SK-N-SH (cell line): ENCODE data around the gene PPP1R12B. TPM values are rescaled to one million over a fixed set of nuclear protein-coding genes. Genes with fewer than 3 reads are reported as not detected.

Experiments used
- CTCF ChIA-PET: fragments of 300-600, 350-600 bp; formaldehyde crosslinking; extraction: SDS; loops from one replicate; lab custom pipeline; 2021; lab: Yijun Ruan, JAX
- POLR2A ChIA-PET: fragments of 350-600 bp; sonication (Branson Sonifier 250); formaldehyde crosslinking; extraction: SDS; loops from one replicate; lab custom pipeline; 2020; ENCODE audit warnings: antibody characterized with exemption, inconsistent platforms; lab: Yijun Ruan, JAX
- DNase-seq: peaks from one replicate; pipeline ENCODE4 v3.0.0; 2012
- H2AFZ ChIP-seq: fragments of 200-600 bp; sonication (generic); 2 replicates; pipeline ENCODE4 v1.8.1; 2016; ENCODE audit warnings: antibody characterized with exemption, mild to moderate bottlenecking, low read depth
- H3F3A ChIP-seq: fragments of 200-600 bp; sonication (generic); replicated peaks from 2 replicates; pipeline ENCODE3; 2016; ENCODE audit warnings: antibody characterized with exemption, mild to moderate bottlenecking; ENCODE audit not compliant: insufficient read depth
- H3K27ac ChIP-seq, 2 experiments: fragments of 200-500 bp in 1 of 2; fragments of 200-600 bp in 1 of 2; sonication (Bioruptor generic) in 1 of 2; sonication (generic), shearing (Covaris generic) in 1 of 2; 2 replicates each; pipeline versions ENCODE4 v1.5.1 to v1.6.1; 2014 to 2016; ENCODE audit warnings: low read depth in 2 of 2, inconsistent platforms in 1 of 2, low read length in 1 of 2, mild to moderate bottlenecking in 1 of 2, mixed read lengths in 1 of 2
- H3K27me3 ChIP-seq: fragments of 200-600 bp; sonication (generic), shearing (Covaris generic); 2 replicates; pipeline ENCODE4 v1.6.1; 2016; ENCODE audit warnings: mixed run types; ENCODE audit not compliant: insufficient read depth
- H3K36me3 ChIP-seq, 2 experiments: fragments of 200-500 bp in 1 of 2; fragments of 200-600 bp in 1 of 2; sonication (Bioruptor generic) in 1 of 2; sonication (generic) in 1 of 2; replicated peaks in 1 of 2; 2 replicates each; pipeline versions ENCODE3 to v1.5.1; 2014 to 2016; ENCODE audit warnings: low read length in 1 of 2, mild to moderate bottlenecking in 1 of 2; ENCODE audit not compliant: insufficient read depth in 2 of 2, control insufficient read depth in 1 of 2
- H3K4me1 ChIP-seq, 2 experiments: fragments of 200-500 bp in 1 of 2; fragments of 200-600 bp in 1 of 2; sonication (Bioruptor generic) in 1 of 2; sonication (generic), shearing (Covaris generic) in 1 of 2; 2 replicates each; pipeline versions ENCODE4 v1.5.1 to v1.6.1; 2014 to 2016; ENCODE audit warnings: low read depth in 1 of 2, low read length in 1 of 2, mixed run types in 1 of 2; ENCODE audit not compliant: insufficient read depth in 2 of 2, control insufficient read depth in 1 of 2
- H3K4me2 ChIP-seq: fragments of 200-600 bp; sonication (generic), shearing (Covaris generic); 2 replicates; pipeline ENCODE4 v1.6.1; 2017; ENCODE audit warnings: mixed run types
- H3K4me3 ChIP-seq, 2 experiments: fragments of 200-500 bp in 1 of 2; fragments of 200-600 bp in 1 of 2; sonication (Bioruptor generic) in 1 of 2; sonication (generic), shearing (Covaris generic) in 1 of 2; 2 replicates each; pipeline versions ENCODE4 v1.5.1 to v1.8.1; 2014 to 2016; ENCODE audit warnings: low read depth in 2 of 2, inconsistent platforms in 1 of 2, low read length in 1 of 2, mild to moderate bottlenecking in 1 of 2, mixed read lengths in 1 of 2, moderate library complexity in 1 of 2
- H3K79me2 ChIP-seq: fragments of 200-600 bp; sonication (generic); 2 replicates; pipeline ENCODE4 v1.8.1; 2017; ENCODE audit warnings: mild to moderate bottlenecking; ENCODE audit not compliant: insufficient read depth
- H3K9ac ChIP-seq: fragments of 200-600 bp; sonication (generic); 2 replicates; pipeline ENCODE4 v1.6.1; 2017; ENCODE audit warnings: mixed run types
- H3K9me2 ChIP-seq: fragments of 200-600 bp; sonication (generic); 2 replicates; pipeline ENCODE4 v1.6.1; 2017; ENCODE audit warnings: mixed run types
- H3K9me3 ChIP-seq: fragments of 200-600 bp; sonication (generic); 2 replicates; pipeline ENCODE4 v1.6.1; 2017; ENCODE audit warnings: mixed run types, mild to moderate bottlenecking, moderate library complexity
- H4K20me1 ChIP-seq: fragments of 200-600 bp; sonication (generic); 2 replicates; pipeline ENCODE4 v1.6.1; 2017; ENCODE audit warnings: mild to moderate bottlenecking, mixed run types; ENCODE audit not compliant: insufficient read depth
- CTCF ChIP-seq: fragments of 200-600 bp; sonication (generic); IDR thresholded peaks from 2 replicates; pipeline ENCODE4 v1.6.1; 2017; ENCODE audit warnings: antibody characterized with exemption, mild to moderate bottlenecking, moderate library complexity
- EP300 ChIP-seq, 2 experiments: IDR thresholded peaks; 2 replicates each; pipeline versions ENCODE4 v1.4.0 to v1.6.1; 2012; ENCODE audit warnings: borderline replicate concordance in 1 of 2, low read depth in 1 of 2, low read length in 1 of 2
- EZH2phosphoT487 ChIP-seq: fragments of 200-600 bp; sonication (generic); IDR thresholded peaks from 2 replicates; pipeline ENCODE4 v1.6.1; 2017; ENCODE audit warnings: low read depth, mixed run types, mild to moderate bottlenecking, antibody characterized with exemption, moderate library complexity, borderline replicate concordance
- FOSL2 ChIP-seq: IDR thresholded peaks from 2 replicates; pipeline ENCODE4 v1.4.0; 2012; ENCODE audit warnings: low read depth, mild to moderate bottlenecking, moderate library complexity, borderline replicate concordance
- FOXJ3 ChIP-seq: sonication (generic); formaldehyde crosslinking; IDR thresholded peaks from 2 replicates; pipeline ENCODE4 v1.5.1; 2020; ENCODE audit warnings: mild to moderate bottlenecking, missing genetic modification reagents
- FOXM1 ChIP-seq: IDR thresholded peaks from 2 replicates; pipeline ENCODE4 v1.4.0; 2012; ENCODE audit warnings: low read depth, mild to moderate bottlenecking
- GABPA ChIP-seq: IDR thresholded peaks from 2 replicates; pipeline ENCODE4 v1.4.0; 2012; ENCODE audit warnings: low read depth, mild to moderate bottlenecking
- GATA2 ChIP-seq: sonication (generic); formaldehyde crosslinking; IDR thresholded peaks from 2 replicates; pipeline ENCODE4 v1.5.0; 2020; ENCODE audit warnings: mild to moderate bottlenecking, missing genetic modification reagents
- IRF3 ChIP-seq: fragments of 150-350 bp; IDR thresholded peaks from 2 replicates; pipeline ENCODE4 v1.6.1; 2016; ENCODE audit warnings: mild to moderate bottlenecking, low read depth, low read length
- JUND ChIP-seq: IDR thresholded peaks from 2 replicates; pipeline ENCODE4 v1.4.0; 2012
- MEF2A ChIP-seq: IDR thresholded peaks from 2 replicates; pipeline ENCODE4 v1.4.0; 2012; ENCODE audit warnings: low read depth, borderline replicate concordance
- MXI1 ChIP-seq: IDR thresholded peaks from 2 replicates; pipeline ENCODE4 v1.6.1; 2012; ENCODE audit warnings: mild to moderate bottlenecking, low read depth, low read length, improper control_type of control experiment
- NFIC ChIP-seq: IDR thresholded peaks from 2 replicates; pipeline ENCODE4 v1.4.0; 2012; ENCODE audit warnings: borderline replicate concordance
- NRF1 ChIP-seq: IDR thresholded peaks from 2 replicates; pipeline ENCODE4 v1.6.1; 2012; ENCODE audit warnings: low read depth, mild to moderate bottlenecking, low read length
- POLR2AphosphoS5 ChIP-seq: IDR thresholded peaks from 2 replicates; pipeline ENCODE4 v1.6.1; 2012; ENCODE audit warnings: low read depth, low read length
- RCOR1 ChIP-seq: fragments of 150-350 bp; IDR thresholded peaks from 2 replicates; pipeline ENCODE4 v1.6.1; 2017; ENCODE audit warnings: antibody characterized with exemption, low read length
- RXRA ChIP-seq: IDR thresholded peaks from 2 replicates; pipeline ENCODE4 v1.4.0; 2012; ENCODE audit warnings: low read depth, mild to moderate bottlenecking, borderline replicate concordance
- SIN3A ChIP-seq: IDR thresholded peaks from 2 replicates; pipeline ENCODE4 v1.6.1; 2012; ENCODE audit warnings: low read depth, mild to moderate bottlenecking, low read length, moderate library complexity, borderline replicate concordance
- TCF12 ChIP-seq: IDR thresholded peaks from 2 replicates; pipeline ENCODE4 v1.4.0; 2012
- USF1 ChIP-seq: IDR thresholded peaks from 2 replicates; pipeline ENCODE4 v1.4.0; 2012; ENCODE audit warnings: low read depth, borderline replicate concordance
- WGBS: methylation state at CpG from one replicate; pipeline ENCODE4 v1.1.6; 2017; ENCODE audit warnings: low lambda C conversion rate; 5-methylcytosine and 5-hydroxymethylcytosine counted together
- polyA plus RNA-seq, 3 experiments: library from polyadenylated mRNA; depleted of rRNA; stranded (reverse); fragments of >200 nt; gene quantifications; 2 replicates each; pipeline ENCODE4 v1.2.3, GENCODE V29; 2012
- TF ChIP-seq, protein P1 (sequence below): IDR thresholded peaks from 2 replicates; pipeline ENCODE4 v1.4.0; 2012; ENCODE audit warnings: low read depth

PPP1R12B gene
- polyA plus RNA-seq, 1 of the 3 experiments (the other 2 are of a cell fraction): 2.8 TPM

GRCh38 chr1:202621446-202621845, 272.9 kb downstream of the PPP1R12B start:
- Histone ChIP-seq H3K79me2 (no peaks in the 10 kb centered on the region), H3K27ac (no peak overlapping the region), H3K4me3 (no peak overlapping the region), H3K27me3 (no peaks in the 10 kb centered on the region), H3K4me2 (no peak overlapping the region), H4K20me1 (no peaks in the 10 kb centered on the region), H2AFZ (no peak overlapping the region), H3K4me1 (peaks cover 8 to 16% of the 10 kb centered on the region in 2 experiments; a peak in 3 of 4 replicates), H3K9ac (no peak overlapping the region), H3K9me2 (no peaks in the 10 kb centered on the region), H3K9me3 (no peaks in the 10 kb centered on the region), H3K36me3 (no peaks in the 10 kb centered on the region), H3F3A (no peaks in the 10 kb centered on the region)
- TF ChIP-seq FOSL2 (no peak), GATA2 (CRISPR knock-in tag) (no peak), USF1 (no peak), EZH2phosphoT487 (no peak), POLR2AphosphoS5 (no peak), FOXM1 (no peak), NFIC (no peak), NRF1 (no peak), JUND (no peak), GABPA (no peak), TCF12 (no peak), MEF2A (no peak), EP300 (IDR thresholded peaks at IDR 0.05; ENCODE audit: borderline replicate concordance in 1 of 2, low read depth in 1 of 2, low read length in 1 of 2) (no peak), RCOR1 (no peak)
- TF ChIP-seq, protein P1, sequence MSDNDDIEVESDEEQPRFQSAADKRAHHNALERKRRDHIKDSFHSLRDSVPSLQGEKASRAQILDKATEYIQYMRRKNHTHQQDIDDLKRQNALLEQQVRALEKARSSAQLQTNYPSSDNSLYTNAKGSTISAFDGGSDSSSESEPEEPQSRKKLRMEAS: no peak
- 100% methylated on average over 2 of the region's 3 CpGs for WGBS
- ChIA-PET POLR2A (no interaction called here), CTCF (interaction anchor here (1.1 to 1.8 kb wide), 5 partner anchors 21 to 157 kb away, joined by 3 to 8 read pairs (median 5); no protein-coding TSS in a partner anchor)
- no peak for DNase-seq

DNA sequence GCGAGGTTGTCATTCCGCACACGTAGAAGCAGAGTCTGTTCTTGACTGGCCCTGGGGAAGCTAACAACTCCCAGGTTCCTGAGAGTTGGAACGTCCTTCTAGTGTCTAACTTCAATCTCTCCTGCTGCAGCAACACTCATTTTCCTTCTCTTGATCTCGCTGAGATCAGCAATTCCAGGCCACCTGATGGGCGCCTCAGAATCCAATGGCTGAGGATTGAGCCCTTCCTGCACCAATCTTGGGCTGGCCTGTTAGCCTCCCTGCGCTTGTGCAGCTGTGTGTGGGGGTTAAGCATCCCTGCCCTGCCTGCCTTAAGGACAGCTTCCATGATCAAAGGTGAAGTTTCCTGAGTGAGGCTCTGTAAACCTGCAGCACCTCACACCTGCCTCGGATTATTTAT, 273.9 kb downstream of the PPP1R12B start:
- Histone ChIP-seq H3K4me2 (no peak overlapping the region), H3K27me3 (no peaks in the 10 kb centered on the region), H3K4me1 (peaks cover 8 to 16% of the 10 kb centered on the region in 2 experiments; a peak in 3 of 4 replicates), H3K79me2 (no peaks in the 10 kb centered on the region), H3K9me3 (no peaks in the 10 kb centered on the region), H3K4me3 (no peak overlapping the region), H3K9ac (no peak overlapping the region), H3K9me2 (no peaks in the 10 kb centered on the region), H3K27ac (no peak overlapping the region), H2AFZ (no peak overlapping the region), H3F3A (no peaks in the 10 kb centered on the region), H3K36me3 (no peaks in the 10 kb centered on the region)
- no peak for DNase-seq
- ChIA-PET POLR2A (no interaction called here), CTCF (interaction anchor here (0.8 to 1.8 kb wide), 5 partner anchors 10 to 158 kb away, joined by 3 to 8 read pairs (median 5); no protein-coding TSS in a partner anchor)
- WGBS: 94% methylated on average over 8 of the region's 8 CpGs
- no peak for TF ChIP-seq RCOR1
- no peak for TF ChIP-seq GATA2 (CRISPR knock-in tag)
- TF ChIP-seq USF1: no peak
- no peak for TF ChIP-seq SIN3A
- TF ChIP-seq, protein P1: no peak
- TF ChIP-seq TCF12: no peak
- no peak for TF ChIP-seq MXI1
- no peak for TF ChIP-seq RXRA
- TF ChIP-seq CTCF: no peak
- TF ChIP-seq FOXJ3 (CRISPR knock-in tag): no peak
- TF ChIP-seq IRF3: no peak
- no peak for TF ChIP-seq GABPA
- no peak for TF ChIP-seq NRF1
- TF ChIP-seq EZH2phosphoT487: no peak
- TF ChIP-seq, all 33 proteins: peak for 0
- H4K20me1 ChIP-seq: no peaks in the 10 kb centered on the region
